Measurements from ENCODE around the gene ZMYND10.

- TF ChIP-seq CTCF (conservative IDR thresholded peaks at IDR 0.05; ENCODE audit: low read depth, low read length) (no peak), EZH2 (IDR thresholded peaks at IDR 0.05; ENCODE audit: borderline replicate concordance, low read depth, low read length, poor library complexity, severe bottlenecking) (no peak)
These were observed 48.2 kb downstream of the ZMYND10 start for GRCh38 chr3:50297384-50297775.

Data from A673 (cell line).